ENCODE data around the gene UAP1L1.

DNA sequence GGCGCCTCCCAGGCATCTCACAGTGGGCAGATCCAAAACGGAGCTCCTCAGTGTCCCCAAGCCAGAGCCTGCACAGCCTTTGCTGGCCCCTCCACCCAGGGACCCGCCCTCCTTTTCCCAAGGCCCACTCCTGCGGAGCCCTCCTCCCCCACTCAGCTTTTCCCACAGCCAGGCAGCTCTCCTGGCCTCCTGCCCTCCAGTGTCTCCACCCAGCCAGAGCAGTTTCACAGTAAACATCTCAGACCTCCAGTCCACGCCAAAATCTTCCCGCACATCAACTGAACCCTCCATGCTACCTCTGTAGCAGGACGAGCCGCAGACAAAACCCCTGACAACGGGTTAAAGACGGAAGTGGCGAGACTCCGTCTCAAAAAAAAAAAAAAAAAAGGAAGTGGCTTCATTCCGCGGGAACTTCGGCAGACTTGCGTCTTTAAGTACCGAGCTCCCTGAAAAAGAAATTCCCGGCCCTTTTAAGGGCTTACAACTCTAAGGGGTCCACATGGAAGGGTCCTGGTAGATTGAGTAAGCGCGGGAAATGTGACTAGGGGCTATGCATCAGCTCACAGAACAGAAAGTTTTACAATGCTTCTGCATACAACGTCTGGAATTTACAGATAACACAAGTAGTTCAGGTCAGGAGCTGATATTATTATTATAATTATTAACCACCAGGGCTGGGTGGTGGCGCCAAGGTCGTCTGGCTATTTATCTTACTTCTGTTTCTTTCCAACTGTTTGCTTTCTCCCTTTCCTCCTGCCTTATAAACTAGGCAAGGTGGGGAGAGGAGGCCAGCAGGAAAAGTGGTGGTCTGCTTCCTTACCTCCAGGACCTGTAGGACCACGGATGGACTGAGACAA, 50.2 kb downstream of the UAP1L1 start:
- TF ChIP-seq MXI1 (IDR thresholded peaks at IDR 0.05; ENCODE audit: low read depth, low read length) (no peak), ZNF174 (CRISPR knock-in tag; IDR thresholded peaks at IDR 0.05) (no peak), ESRRA (IDR thresholded peaks at IDR 0.05; ENCODE audit: borderline replicate concordance, low read depth) (no peak), HDGF (IDR thresholded peaks at IDR 0.05) (no peak), KDM4B (IDR thresholded peaks at IDR 0.05; ENCODE audit: borderline replicate concordance in 2 of 2, low read depth in 1 of 2) (no peak), MYC (IDR thresholded peaks at IDR 0.05; ENCODE audit: low read depth, low read length) (0 out of 2 replicates have a peak, but pooled peaks have one; percentile 26), MYC (CRISPR knock-in tag; IDR thresholded peaks at IDR 0.05; ENCODE audit: borderline replicate concordance, low read depth) (no peak), POLR2A (conservative IDR thresholded peaks at IDR 0.05) (peak; percentile 45), RBM25 (IDR thresholded peaks at IDR 0.05; ENCODE audit: low read depth, low read length, severe bottlenecking) (no peak), CBX5 (IDR thresholded peaks at IDR 0.05; ENCODE audit: borderline replicate concordance, low read depth) (no peak), NCOA2 (IDR thresholded peaks at IDR 0.05; ENCODE audit: partially characterized antibody in 2 of 2) (no peak), HNRNPL (IDR thresholded peaks at IDR 0.05; ENCODE audit: low read depth, low read length) (no peak)
- TF ChIP-seq, protein P1, sequence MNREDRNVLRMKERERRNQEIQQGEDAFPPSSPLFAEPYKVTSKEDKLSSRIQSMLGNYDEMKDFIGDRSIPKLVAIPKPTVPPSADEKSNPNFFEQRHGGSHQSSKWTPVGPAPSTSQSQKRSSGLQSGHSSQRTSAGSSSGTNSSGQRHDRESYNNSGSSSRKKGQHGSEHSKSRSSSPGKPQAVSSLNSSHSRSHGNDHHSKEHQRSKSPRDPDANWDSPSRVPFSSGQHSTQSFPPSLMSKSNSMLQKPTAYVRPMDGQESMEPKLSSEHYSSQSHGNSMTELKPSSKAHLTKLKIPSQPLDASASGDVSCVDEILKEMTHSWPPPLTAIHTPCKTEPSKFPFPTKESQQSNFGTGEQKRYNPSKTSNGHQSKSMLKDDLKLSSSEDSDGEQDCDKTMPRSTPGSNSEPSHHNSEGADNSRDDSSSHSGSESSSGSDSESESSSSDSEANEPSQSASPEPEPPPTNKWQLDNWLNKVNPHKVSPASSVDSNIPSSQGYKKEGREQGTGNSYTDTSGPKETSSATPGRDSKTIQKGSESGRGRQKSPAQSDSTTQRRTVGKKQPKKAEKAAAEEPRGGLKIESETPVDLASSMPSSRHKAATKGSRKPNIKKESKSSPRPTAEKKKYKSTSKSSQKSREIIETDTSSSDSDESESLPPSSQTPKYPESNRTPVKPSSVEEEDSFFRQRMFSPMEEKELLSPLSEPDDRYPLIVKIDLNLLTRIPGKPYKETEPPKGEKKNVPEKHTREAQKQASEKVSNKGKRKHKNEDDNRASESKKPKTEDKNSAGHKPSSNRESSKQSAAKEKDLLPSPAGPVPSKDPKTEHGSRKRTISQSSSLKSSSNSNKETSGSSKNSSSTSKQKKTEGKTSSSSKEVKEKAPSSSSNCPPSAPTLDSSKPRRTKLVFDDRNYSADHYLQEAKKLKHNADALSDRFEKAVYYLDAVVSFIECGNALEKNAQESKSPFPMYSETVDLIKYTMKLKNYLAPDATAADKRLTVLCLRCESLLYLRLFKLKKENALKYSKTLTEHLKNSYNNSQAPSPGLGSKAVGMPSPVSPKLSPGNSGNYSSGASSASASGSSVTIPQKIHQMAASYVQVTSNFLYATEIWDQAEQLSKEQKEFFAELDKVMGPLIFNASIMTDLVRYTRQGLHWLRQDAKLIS (CRISPR knock-in tag; IDR thresholded peaks at IDR 0.05): 0 out of 2 replicates have a peak, but pooled peaks have one; percentile 53
- TF ChIP-seq, protein P2, sequence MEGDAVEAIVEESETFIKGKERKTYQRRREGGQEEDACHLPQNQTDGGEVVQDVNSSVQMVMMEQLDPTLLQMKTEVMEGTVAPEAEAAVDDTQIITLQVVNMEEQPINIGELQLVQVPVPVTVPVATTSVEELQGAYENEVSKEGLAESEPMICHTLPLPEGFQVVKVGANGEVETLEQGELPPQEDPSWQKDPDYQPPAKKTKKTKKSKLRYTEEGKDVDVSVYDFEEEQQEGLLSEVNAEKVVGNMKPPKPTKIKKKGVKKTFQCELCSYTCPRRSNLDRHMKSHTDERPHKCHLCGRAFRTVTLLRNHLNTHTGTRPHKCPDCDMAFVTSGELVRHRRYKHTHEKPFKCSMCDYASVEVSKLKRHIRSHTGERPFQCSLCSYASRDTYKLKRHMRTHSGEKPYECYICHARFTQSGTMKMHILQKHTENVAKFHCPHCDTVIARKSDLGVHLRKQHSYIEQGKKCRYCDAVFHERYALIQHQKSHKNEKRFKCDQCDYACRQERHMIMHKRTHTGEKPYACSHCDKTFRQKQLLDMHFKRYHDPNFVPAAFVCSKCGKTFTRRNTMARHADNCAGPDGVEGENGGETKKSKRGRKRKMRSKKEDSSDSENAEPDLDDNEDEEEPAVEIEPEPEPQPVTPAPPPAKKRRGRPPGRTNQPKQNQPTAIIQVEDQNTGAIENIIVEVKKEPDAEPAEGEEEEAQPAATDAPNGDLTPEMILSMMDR (IDR thresholded peaks at IDR 0.05 in 2 of 3, conservative IDR thresholded peaks at IDR 0.05 in 1 of 3; ENCODE audit: insufficient read depth in 2 of 3, low read depth in 1 of 3, low read length in 3 of 3): no peak

Measured in K562 (cell line).